Spleen (tissue), 7 donors: ENCODE results near the gene TMEM109.

Experiments
- POLR2A ChIP-seq, 3 donors: fragments of 450-650 bp; IDR thresholded peaks; one replicate each; pipeline ENCODE4 v1.5.1; 2017; ENCODE audit warnings: antibody characterized with exemption in 3 of 3, mild to moderate bottlenecking in 1 of 3
- TF ChIP-seq, protein P1 (sequence below), 11 experiments: fragments of 200-600 bp in 7 of 11; fragments of 450-650 bp in 4 of 11; sonication (generic) in 4 of 11; IDR thresholded peaks in 8 of 11; conservative IDR thresholded peaks in 3 of 11; 1 replicate in 7 of 11; 2 replicates in 4 of 11; pipeline versions ENCODE4 v1.4.0 to v1.8.0; 2016 to 2021; ENCODE audit warnings: antibody characterized with exemption in 11 of 11, inconsistent platforms in 4 of 11, mild to moderate bottlenecking in 1 of 11
- donor health status: DM: no; HTN: no; CAD: no; lungs with moderate emphysema.
- donor health status: DM: no; HTN: no; CAD: no.
- donor health status: DM: no; HTN: no; CAD: no.

DNA sequence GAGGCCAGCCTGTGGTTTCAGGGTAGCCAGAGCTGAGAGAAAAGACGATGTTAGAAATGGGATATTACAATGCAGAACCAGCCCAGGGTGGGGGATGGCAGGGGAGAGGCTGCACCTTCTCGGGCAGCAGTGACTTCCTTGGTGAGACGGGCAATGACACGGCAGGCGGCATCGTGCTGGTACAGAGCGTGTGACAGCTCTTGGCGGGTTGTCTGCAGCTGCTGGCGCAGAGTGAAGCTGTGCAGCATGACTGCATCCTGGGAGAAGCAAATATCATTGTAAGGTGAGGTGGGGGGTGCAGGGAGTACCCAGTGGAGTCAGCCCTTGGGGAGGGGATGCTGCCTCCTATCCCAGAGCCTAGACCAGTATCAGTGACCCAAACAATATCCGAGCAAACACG lies 11.3 kb upstream of the TMEM109 start:
- TF ChIP-seq, protein P1, sequence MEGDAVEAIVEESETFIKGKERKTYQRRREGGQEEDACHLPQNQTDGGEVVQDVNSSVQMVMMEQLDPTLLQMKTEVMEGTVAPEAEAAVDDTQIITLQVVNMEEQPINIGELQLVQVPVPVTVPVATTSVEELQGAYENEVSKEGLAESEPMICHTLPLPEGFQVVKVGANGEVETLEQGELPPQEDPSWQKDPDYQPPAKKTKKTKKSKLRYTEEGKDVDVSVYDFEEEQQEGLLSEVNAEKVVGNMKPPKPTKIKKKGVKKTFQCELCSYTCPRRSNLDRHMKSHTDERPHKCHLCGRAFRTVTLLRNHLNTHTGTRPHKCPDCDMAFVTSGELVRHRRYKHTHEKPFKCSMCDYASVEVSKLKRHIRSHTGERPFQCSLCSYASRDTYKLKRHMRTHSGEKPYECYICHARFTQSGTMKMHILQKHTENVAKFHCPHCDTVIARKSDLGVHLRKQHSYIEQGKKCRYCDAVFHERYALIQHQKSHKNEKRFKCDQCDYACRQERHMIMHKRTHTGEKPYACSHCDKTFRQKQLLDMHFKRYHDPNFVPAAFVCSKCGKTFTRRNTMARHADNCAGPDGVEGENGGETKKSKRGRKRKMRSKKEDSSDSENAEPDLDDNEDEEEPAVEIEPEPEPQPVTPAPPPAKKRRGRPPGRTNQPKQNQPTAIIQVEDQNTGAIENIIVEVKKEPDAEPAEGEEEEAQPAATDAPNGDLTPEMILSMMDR (IDR thresholded peaks at IDR 0.05 in 8 of 11, conservative IDR thresholded peaks at IDR 0.05 in 3 of 11) = no peak
- TF ChIP-seq POLR2A (IDR thresholded peaks at IDR 0.05) = no peak
